OCI-LY7 (cell line): Measurements from ENCODE around the gene FDCSP. TPM values are rescaled to one million over a fixed set of nuclear protein-coding genes. Genes with fewer than 3 reads are reported as not detected.

Experiments used
- BruUV-seq: library from RNA; stranded (reverse); fragments of 400-500 nt; replicated peaks from 2 replicates; lab custom pipeline; 2021; lab: Mats Ljungman, UMichigan
- CTCF ChIA-PET: fragments of 300-600 bp; sonication (Branson Sonifier 250); formaldehyde crosslinking; loops from one replicate; lab custom pipeline; 2022; ENCODE audit warnings: antibody characterized with exemption; ENCODE audit not compliant: unreplicated experiment; lab: Charles Lee
- POLR2A ChIA-PET: fragments of 300-600 bp; sonication (Branson Sonifier 250); formaldehyde crosslinking; loops from one replicate; lab custom pipeline; 2022; ENCODE audit warnings: antibody characterized with exemption; lab: Charles Lee
- DNase-seq: peaks from one replicate; pipeline ENCODE4 v3.0.0-alpha.2; 2015; ENCODE audit warnings: low spot score
- H2AFZ ChIP-seq: fragments of 200-600 bp; sonication (generic), shearing (Covaris generic); 2 replicates; pipeline ENCODE4 v1.6.1; 2014; ENCODE audit warnings: mild to moderate bottlenecking, antibody characterized with exemption, low read length, moderate library complexity
- H3K27ac ChIP-seq: fragments of 200-600 bp; sonication (generic); 2 replicates; pipeline ENCODE4 v1.5.1; 2014; ENCODE audit warnings: mixed run types, low read depth, mild to moderate bottlenecking, moderate library complexity, low read length, inconsistent platforms; ENCODE audit not compliant: poor library complexity, severe bottlenecking
- H3K36me3 ChIP-seq: fragments of 200-600 bp; sonication (generic); 2 replicates; pipeline ENCODE4 v1.6.1; 2014; ENCODE audit warnings: mild to moderate bottlenecking, antibody characterized with exemption, low read length, moderate library complexity, mixed read lengths; ENCODE audit not compliant: insufficient read depth
- H3K4me1 ChIP-seq: fragments of 200-600 bp; sonication (generic); 2 replicates; pipeline ENCODE4 v1.5.1; 2014; ENCODE audit warnings: mild to moderate bottlenecking, low read length; ENCODE audit not compliant: insufficient read depth, poor library complexity, severe bottlenecking
- H3K4me2 ChIP-seq: fragments of 200-600 bp; sonication (generic); 2 replicates; pipeline ENCODE4 v1.6.1; 2014; ENCODE audit warnings: mild to moderate bottlenecking, low read length
- H3K4me3 ChIP-seq: fragments of 200-600 bp; sonication (generic); 2 replicates; pipeline ENCODE4 v1.5.1; 2014; ENCODE audit warnings: mild to moderate bottlenecking, low read depth, low read length; ENCODE audit not compliant: poor library complexity, severe bottlenecking
- H3K79me2 ChIP-seq: fragments of 200-600 bp; sonication (generic); 2 replicates; pipeline ENCODE4 v1.6.1; 2016; ENCODE audit warnings: low read depth, mild to moderate bottlenecking, low read length, moderate library complexity, mixed read lengths; ENCODE audit not compliant: insufficient read depth
- H3K9me2 ChIP-seq: fragments of 200-600 bp; sonication (generic); 2 replicates; pipeline ENCODE4 v1.6.1; 2016; ENCODE audit warnings: mild to moderate bottlenecking, low read length, mixed read lengths; ENCODE audit not compliant: insufficient read depth
- H3K9me3 ChIP-seq: fragments of 200-600 bp; sonication (generic); 2 replicates; pipeline ENCODE4 v1.6.1; 2014; ENCODE audit warnings: mild to moderate bottlenecking, mixed run types, low read length, mixed read lengths
- H4K20me1 ChIP-seq: fragments of 200-600 bp; sonication (generic); 2 replicates; pipeline ENCODE4 v1.6.1; 2014; ENCODE audit warnings: mild to moderate bottlenecking, antibody characterized with exemption, low read length, moderate library complexity, mixed read lengths; ENCODE audit not compliant: insufficient read depth
- CTCF ChIP-seq: fragments of 200-600 bp; sonication (generic); conservative IDR thresholded peaks from 2 replicates; pipeline ENCODE4 v1.5.1; 2014; ENCODE audit warnings: mild to moderate bottlenecking, antibody characterized with exemption, low read length, moderate library complexity, mixed read lengths
- EZH2phosphoT487 ChIP-seq: fragments of 200-600 bp; sonication (generic); IDR thresholded peaks from 2 replicates; pipeline ENCODE4 v1.6.1; 2018; ENCODE audit warnings: low read depth, borderline replicate concordance, mild to moderate bottlenecking, mixed run types, antibody characterized with exemption, low read length, moderate library complexity, mixed read lengths
- intact Hi-C: fragments of 100-400 bp; cut with micrococcal nuclease; formaldehyde crosslinking; loops from one replicate; pipeline ENCODE4 v1.10.0; 2022; ENCODE audit not compliant: unreplicated experiment
- total RNA-seq, 2 experiments: library from RNA; depleted of rRNA in 1 of 2; stranded (reverse); fragments of >200 nt in 1 of 2; shearing (Covaris generic) in 1 of 2; gene quantifications; 2 replicates each; pipeline ENCODE4 v1.2.3, GENCODE V29; 2014 to 2022

The FDCSP gene
- total RNA-seq, 2 experiments from 2014 or later, result not detected

- no peak for TF ChIP-seq EZH2phosphoT487
- TF ChIP-seq CTCF, result no peak
- POLR2A ChIA-PET, result interaction anchor here (0.5 kb wide), 1 partner anchor 17 kb away, joined by 3 read pairs; no protein-coding TSS in a partner anchor
- Histone ChIP-seq H3K9me2 (no peaks in the 10 kb centered on the region), H3K79me2 (no peaks in the 10 kb centered on the region), H3K4me3 (no peak overlapping the region), H4K20me1 (no peaks in the 10 kb centered on the region), H3K36me3 (no peaks in the 10 kb centered on the region), H3K9me3 (no peaks in the 10 kb centered on the region), H3K27ac (no peak overlapping the region), H3K4me2 (no peak overlapping the region), H2AFZ (no peak overlapping the region), H3K4me1 (no peaks in the 10 kb centered on the region)
- intact Hi-C loops, result no loop called here
- CTCF ChIA-PET, result no interaction called here
- DNase-seq, result no peak
- no TSS peak for BruUV-seq
These were observed 51.2 kb downstream of the FDCSP start for GRCh38 chr4:70277121-70277520.

- no TSS peak for BruUV-seq
- Histone ChIP-seq H3K9me2 (no peaks in the 10 kb centered on the region), H3K9me3 (no peaks in the 10 kb centered on the region), H3K36me3 (no peaks in the 10 kb centered on the region), H2AFZ (no peak overlapping the region), H3K79me2 (no peaks in the 10 kb centered on the region), H3K4me1 (no peaks in the 10 kb centered on the region), H3K4me3 (no peak overlapping the region), H3K4me2 (no peak overlapping the region), H4K20me1 (no peaks in the 10 kb centered on the region), H3K27ac (no peak overlapping the region)
- intact Hi-C loops, result no loop called here
- TF ChIP-seq CTCF (no peak), EZH2phosphoT487 (no peak)
- DNase-seq, result no peak
- ChIA-PET CTCF (no interaction called here), POLR2A (no interaction called here)
These were observed 54.6 kb downstream of the FDCSP start for GRCh38 chr4:70280567-70280966.

Other genes starting within 250 kb of the FDCSP start
- gene STATH, start 230.2 kb upstream of the FDCSP start, total RNA-seq (2014; rRNA removed; shearing (Covaris generic)), result not detected in 2 replicates
- not detected in 2 replicates for gene STATH, start 230.2 kb upstream of the FDCSP start, total RNA-seq (2022)
- not detected in 2 replicates for gene HTN3, start 197.7 kb upstream of the FDCSP start, total RNA-seq (2014; rRNA removed; shearing (Covaris generic))
- gene HTN3, start 197.7 kb upstream of the FDCSP start, total RNA-seq (2022), result not detected in 2 replicates
- gene HTN1, start 175.7 kb upstream of the FDCSP start, total RNA-seq (2014; rRNA removed; shearing (Covaris generic)), result not detected in 2 replicates
- not detected in 2 replicates for gene HTN1, start 175.7 kb upstream of the FDCSP start, total RNA-seq (2022)
- not detected in 2 replicates for gene PRR27, start 71.9 kb upstream of the FDCSP start, total RNA-seq (2014; rRNA removed; shearing (Covaris generic))
- not detected in 2 replicates for gene PRR27, start 71.9 kb upstream of the FDCSP start, total RNA-seq (2022)
- gene ODAM, start 30.4 kb upstream of the FDCSP start, total RNA-seq (2014; rRNA removed; shearing (Covaris generic)), result not detected in 2 replicates
- not detected in 2 replicates for gene ODAM, start 30.4 kb upstream of the FDCSP start, total RNA-seq (2022)
- gene CSN3, start 16.5 kb downstream of the FDCSP start, total RNA-seq (2014; rRNA removed; shearing (Covaris generic)), result not detected in 2 replicates
- gene CSN3, start 16.5 kb downstream of the FDCSP start, total RNA-seq (2022), result not detected in 2 replicates
- not detected in 2 replicates for gene CABS1, start 108.9 kb downstream of the FDCSP start, total RNA-seq (2014; rRNA removed; shearing (Covaris generic))
- not detected in 2 replicates for gene CABS1, start 108.9 kb downstream of the FDCSP start, total RNA-seq (2022)
- not detected in 2 replicates for gene SMR3A, start 134.6 kb downstream of the FDCSP start, total RNA-seq (2014; rRNA removed; shearing (Covaris generic))
- gene SMR3A, start 134.6 kb downstream of the FDCSP start, total RNA-seq (2022), result not detected in 2 replicates
- not detected in 2 replicates for gene SMR3B, start 157.0 kb downstream of the FDCSP start, total RNA-seq (2014; rRNA removed; shearing (Covaris generic))
- gene SMR3B, start 157.0 kb downstream of the FDCSP start, total RNA-seq (2022), result not detected in 2 replicates
- gene OPRPN, start 171.8 kb downstream of the FDCSP start, total RNA-seq (2014; rRNA removed; shearing (Covaris generic)), result not detected in 2 replicates
- not detected in 2 replicates for gene OPRPN, start 171.8 kb downstream of the FDCSP start, total RNA-seq (2022)
- gene MUC7, start 246.1 kb downstream of the FDCSP start, total RNA-seq (2014; rRNA removed; shearing (Covaris generic)), result not detected in 2 replicates
- not detected in 2 replicates for gene MUC7, start 246.1 kb downstream of the FDCSP start, total RNA-seq (2022)